HL-60 (cell line): ENCODE measurements around the gene RAB36.

Experiments used
- CTCF ChIP-seq: IDR thresholded peaks from one replicate; pipeline ENCODE4 v1.5.1; 2011; ENCODE audit warnings: low read length, control low read depth, inconsistent platforms; ENCODE audit not compliant: insufficient read depth
- GABPA ChIP-seq: IDR thresholded peaks from 2 replicates; pipeline ENCODE4 v1.6.1; 2012; ENCODE audit warnings: low read depth
- POLR2AphosphoS5 ChIP-seq: IDR thresholded peaks from 2 replicates; pipeline ENCODE4 v1.6.1; 2012; ENCODE audit warnings: low read depth
- REST ChIP-seq: IDR thresholded peaks from 2 replicates; pipeline ENCODE4 v1.6.1; 2012; ENCODE audit warnings: low read depth; ENCODE audit not compliant: insufficient replicate concordance
- SPI1 ChIP-seq: IDR thresholded peaks from 2 replicates; pipeline ENCODE4 v1.6.1; 2012; ENCODE audit warnings: low read depth, mild to moderate bottlenecking, borderline replicate concordance

- no peak for TF ChIP-seq CTCF
- TF ChIP-seq REST = no peak
- TF ChIP-seq POLR2AphosphoS5 = no peak
- TF ChIP-seq SPI1 = no peak
- no peak for TF ChIP-seq GABPA
Observed at GRCh38 chr22:23151827-23152226, 6.5 kb downstream of the RAB36 start.
